KOPT-K1 (cell line): ENCODE data around the gene GRID1.

Experiments
- H3K27ac ChIP-seq: fragments of 200-600 bp; sonication (generic); 2 replicates; pipeline ENCODE4 v1.5.1; 2016; ENCODE audit warnings: antibody characterized with exemption, mild to moderate bottlenecking, low read depth, low read length; ENCODE audit not compliant: poor library complexity, severe bottlenecking
- H3K36me3 ChIP-seq: fragments of 200-600 bp; sonication (generic); 2 replicates; pipeline ENCODE4 v1.5.1; 2017; ENCODE audit warnings: antibody characterized with exemption, mild to moderate bottlenecking, low read length, moderate library complexity; ENCODE audit not compliant: insufficient read depth
- H3K9me3 ChIP-seq: fragments of 200-600 bp; sonication (generic); 2 replicates; pipeline ENCODE4 v1.5.1; 2017; ENCODE audit warnings: antibody characterized with exemption, low read length, mild to moderate bottlenecking; ENCODE audit not compliant: insufficient read depth, poor library complexity, severe bottlenecking

Gene GRID1

GRCh38 chr10:86295791-86296190 is 70.8 kb downstream of the GRID1 start:
- Histone ChIP-seq H3K9me3 (no peaks in the 10 kb centered on the region), H3K27ac (no peak overlapping the region), H3K36me3 (no peaks in the 10 kb centered on the region)

- no peaks in the 10 kb centered on the region for H3K36me3 ChIP-seq
- H3K27ac ChIP-seq, result no peak overlapping the region
- no peaks in the 10 kb centered on the region for H3K9me3 ChIP-seq
Measured at GRCh38 chr10:86295351-86295750, 71.2 kb downstream of the GRID1 start.

- Histone ChIP-seq H3K9me3 (no peaks in the 10 kb centered on the region), H3K27ac (no peak overlapping the region)
Measured at GRCh38 chr10:86294346-86295265, 72.0 kb downstream of the GRID1 start.

GRCh38 chr10:86293396-86293791 is 73.2 kb downstream of the GRID1 start:
- no peaks in the 10 kb centered on the region for H3K36me3 ChIP-seq
- no peak overlapping the region for H3K27ac ChIP-seq
- H3K9me3 ChIP-seq, result no peaks in the 10 kb centered on the region

More at GRCh38 chr10:86294346-86295265, 72.0 kb downstream of the GRID1 start:
- no peaks in the 10 kb centered on the region for H3K36me3 ChIP-seq

GRCh38 chr10:86292462-86293395 is 73.9 kb downstream of the GRID1 start:
- Histone ChIP-seq H3K9me3 (no peaks in the 10 kb centered on the region), H3K27ac (no peak overlapping the region), H3K36me3 (no peaks in the 10 kb centered on the region)

GRCh38 chr10:86291616-86292340 is 74.8 kb downstream of the GRID1 start:
- Histone ChIP-seq H3K36me3 (no peaks in the 10 kb centered on the region), H3K27ac (no peak overlapping the region), H3K9me3 (no peaks in the 10 kb centered on the region)

- no peak overlapping the region for H3K27ac ChIP-seq
- H3K36me3 ChIP-seq, result no peaks in the 10 kb centered on the region
- H3K9me3 ChIP-seq, result no peaks in the 10 kb centered on the region
Measured at GRCh38 chr10:86290933-86291615, 75.5 kb downstream of the GRID1 start.

GRCh38 chr10:86289577-86289868 is 77.1 kb downstream of the GRID1 start:
- H3K36me3 ChIP-seq, result no peaks in the 10 kb centered on the region
- no peaks in the 10 kb centered on the region for H3K9me3 ChIP-seq
- no peak overlapping the region for H3K27ac ChIP-seq

GRCh38 chr10:86288695-86289576 is 77.7 kb downstream of the GRID1 start:
- Histone ChIP-seq H3K27ac (no peak overlapping the region), H3K36me3 (no peaks in the 10 kb centered on the region), H3K9me3 (no peaks in the 10 kb centered on the region)

GRCh38 chr10:86287966-86288579 is 78.5 kb downstream of the GRID1 start:
- H3K9me3 ChIP-seq, result no peaks in the 10 kb centered on the region
- no peak overlapping the region for H3K27ac ChIP-seq
- H3K36me3 ChIP-seq, result no peaks in the 10 kb centered on the region

- no peak overlapping the region for H3K27ac ChIP-seq
- no peaks in the 10 kb centered on the region for H3K36me3 ChIP-seq
- no peaks in the 10 kb centered on the region for H3K9me3 ChIP-seq
Measured at GRCh38 chr10:86287110-86287793, 79.3 kb downstream of the GRID1 start.

GRCh38 chr10:86286236-86287109 is 80.1 kb downstream of the GRID1 start:
- H3K27ac ChIP-seq, result no peak overlapping the region
- no peaks in the 10 kb centered on the region for H3K36me3 ChIP-seq
- no peaks in the 10 kb centered on the region for H3K9me3 ChIP-seq
